Umbilical cord (tissue), 2 donors: ENCODE measurements around the gene IDH3B. TPM values are rescaled to one million over a fixed set of nuclear protein-coding genes. Genes with fewer than 3 reads are reported as not detected.

Experiments used
- DNase-seq: peaks from one replicate; pipeline ENCODE4 v3.0.0-alpha.2; 2015; ENCODE audit warnings: low spot score
- total RNA-seq: library from RNA; depleted of rRNA; stranded (reverse); fragments of >200 nt; gene quantifications from one replicate; pipeline ENCODE4 v1.2.3, GENCODE V29; 2014; ENCODE audit warnings: low replicate concordance; ENCODE audit not compliant: insufficient read depth

The IDH3B gene
- total RNA-seq, 1 donor from 2014 or later: 60.2 TPM

DNA sequence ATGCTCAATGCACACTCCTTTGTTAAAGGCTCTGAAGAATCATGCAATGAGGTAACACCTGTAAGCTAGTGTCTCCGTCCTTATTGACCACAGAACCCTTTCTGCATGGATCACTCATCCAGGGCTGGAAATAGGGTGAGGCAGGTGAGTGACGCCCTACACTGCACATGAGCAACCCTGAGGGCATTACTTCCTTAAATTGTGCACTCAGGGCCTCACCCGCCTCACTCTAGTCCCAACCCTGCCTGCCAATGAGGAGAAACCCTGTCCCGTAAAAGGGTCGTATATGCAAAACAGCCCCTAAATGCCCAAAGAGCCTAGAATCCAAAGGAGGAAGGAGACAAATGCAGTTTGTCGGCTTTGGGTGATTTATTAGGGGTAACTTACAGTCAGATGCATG, 45.2 kb downstream of the IDH3B start:
- DNase-seq: no peak

DNA sequence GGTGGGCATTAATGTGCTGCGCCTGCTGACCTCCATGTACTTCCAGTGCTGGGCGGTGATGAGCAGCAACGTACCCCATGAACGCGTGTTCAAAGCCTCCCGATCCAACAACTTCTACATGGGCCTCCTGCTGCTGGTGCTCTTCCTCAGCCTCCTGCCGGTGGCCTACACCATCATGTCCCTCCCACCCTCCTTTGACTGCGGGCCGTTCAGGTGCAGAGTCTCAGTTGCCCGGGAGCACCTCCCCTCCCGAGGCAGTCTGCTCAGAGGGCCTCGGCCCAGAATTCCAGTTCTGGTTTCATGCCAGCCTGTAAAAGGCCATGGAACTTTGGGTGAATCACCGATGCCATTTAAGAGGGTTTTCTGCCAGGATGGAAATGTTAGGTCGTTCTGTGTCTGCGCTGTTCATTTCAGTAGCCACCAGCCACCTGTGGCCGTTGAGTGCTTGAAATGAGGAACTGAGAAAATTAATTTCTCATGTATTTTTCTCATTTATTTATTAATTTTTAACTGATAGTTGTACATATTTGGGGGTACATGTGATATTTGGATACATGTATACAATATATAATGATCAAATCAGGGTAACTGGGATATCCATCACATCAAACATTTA, 46.8 kb downstream of the IDH3B start:
- no peak for DNase-seq

- no peak for DNase-seq
Observed at GRCh38 chr20:2616634-2617033, 47.4 kb downstream of the IDH3B start.

DNA sequence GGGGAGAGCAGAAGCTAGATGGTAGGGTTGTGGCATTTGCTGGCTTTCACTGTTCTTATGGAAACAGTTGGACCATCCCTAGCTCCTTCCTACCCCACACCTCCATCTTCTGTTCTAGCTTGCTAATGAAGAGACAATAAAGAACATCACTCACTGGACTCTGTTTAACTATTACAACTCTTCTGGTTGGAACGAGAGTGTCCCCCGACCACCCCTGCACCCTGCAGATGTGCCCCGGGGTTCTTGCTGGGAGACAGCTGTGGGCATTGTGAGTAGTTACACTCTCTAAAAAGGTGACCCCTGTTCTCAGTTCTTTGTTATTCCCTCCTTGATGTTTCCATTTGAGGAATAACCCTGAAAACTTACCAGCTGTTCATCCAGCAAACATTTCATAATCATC, 51.9 kb downstream of the IDH3B start:
- no peak for DNase-seq

DNA sequence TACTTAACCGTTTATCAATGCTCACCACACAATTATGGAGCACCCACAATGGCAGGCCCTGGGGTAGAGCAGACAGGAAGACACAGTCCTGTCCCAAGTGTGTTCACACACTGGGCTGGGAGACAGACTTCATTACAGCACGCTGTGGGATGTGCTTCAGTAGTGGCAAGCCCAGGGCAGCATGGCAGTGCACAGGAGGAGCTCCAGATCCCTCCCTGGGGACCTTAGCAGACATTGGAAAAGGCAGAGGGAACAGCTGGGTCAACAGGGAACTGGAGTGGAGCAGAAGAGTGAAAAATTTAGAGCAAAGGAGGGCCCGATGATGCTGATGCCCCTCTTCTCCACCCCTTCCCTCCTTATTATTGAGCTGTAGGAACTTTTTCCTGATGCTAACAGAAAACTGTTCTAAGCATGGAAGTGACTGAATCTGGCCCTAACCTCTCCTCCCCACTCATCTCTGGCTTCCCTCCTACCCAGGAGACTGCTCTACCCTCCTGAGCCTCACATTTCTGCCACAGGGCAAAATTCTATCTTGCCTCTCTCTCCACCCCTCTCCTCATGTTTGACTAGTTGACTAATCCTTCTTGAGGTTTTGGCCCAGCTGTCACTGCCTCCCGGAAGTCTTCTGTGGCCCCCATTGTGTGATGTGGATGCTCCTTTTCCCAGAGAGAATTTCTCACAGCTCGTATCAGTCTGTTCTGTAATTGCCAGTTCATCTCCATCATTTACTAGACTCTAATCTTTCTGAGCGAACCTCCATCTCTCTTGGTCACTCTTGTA, 52.9 kb downstream of the IDH3B start:
- no peak for DNase-seq

DNA sequence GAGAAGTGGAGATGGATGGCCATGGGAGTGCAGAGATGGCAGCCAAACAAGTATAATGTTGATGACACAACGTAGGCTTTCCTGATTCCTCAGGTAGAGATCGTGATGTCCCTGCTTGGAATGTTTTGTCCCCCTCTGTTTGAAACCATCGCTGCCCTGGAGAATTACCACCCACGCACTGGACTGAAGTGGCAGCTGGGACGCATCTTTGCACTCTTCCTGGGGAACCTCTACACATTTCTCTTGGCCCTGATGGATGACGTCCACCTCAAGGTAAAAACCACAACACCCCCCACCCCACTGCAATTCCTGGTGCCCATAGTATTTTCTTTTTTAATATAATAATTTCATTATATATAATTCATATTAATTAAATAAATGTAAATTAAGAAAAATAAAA, 53.7 kb downstream of the IDH3B start:
- no peak for DNase-seq

Other genes starting within 250 kb of the IDH3B start
- gene SNRPB, start 193.4 kb downstream of the IDH3B start, total RNA-seq: 85.9 TPM
- 14.0 TPM for gene ZNF343, start 155.3 kb downstream of the IDH3B start, total RNA-seq
- gene TMC2, start 127.6 kb downstream of the IDH3B start, total RNA-seq: 1.4 TPM
- gene NOP56, start 11.6 kb downstream of the IDH3B start, total RNA-seq: 66.9 TPM
- 14.4 TPM for gene EBF4, start 28.6 kb upstream of the IDH3B start, total RNA-seq
- 18.1 TPM for gene CPXM1, start 136.4 kb upstream of the IDH3B start, total RNA-seq
- gene C20orf141, start 150.8 kb upstream of the IDH3B start, total RNA-seq: not detected
- 1.2 TPM for gene TMEM239, start 152.1 kb upstream of the IDH3B start, total RNA-seq
- gene PCED1A, start 176.4 kb upstream of the IDH3B start, total RNA-seq: 16.9 TPM
- gene VPS16, start 176.5 kb upstream of the IDH3B start, total RNA-seq: 19.7 TPM
- gene PTPRA, start 209.3 kb upstream of the IDH3B start, total RNA-seq: 69.1 TPM